CD14-positive monocyte (primary cell): ENCODE measurements around the gene SLC9A9. TPM values are rescaled to one million over a fixed set of nuclear protein-coding genes. Genes with fewer than 3 reads are reported as not detected.
"Not testable (repeated sequence)": the region's sequence is repeated elsewhere in the genome, so short reads cannot be mapped to it uniquely, and the experiment has no call there.

Experiments
- DNase-seq, 3 donors: peaks; one replicate each; pipeline ENCODE4 v3.0.0-alpha.2; 2011 to 2022
- H2AFZ ChIP-seq: 2 replicates; pipeline ENCODE4 v1.6.0; 2012; ENCODE audit warnings: mild to moderate bottlenecking, low read depth, low read length, inconsistent platforms; ENCODE audit not compliant: insufficient read depth, poor library complexity, severe bottlenecking
- H3K27ac ChIP-seq, 2 donors: 1 replicate in 1 of 2; 2 replicates in 1 of 2; pipeline ENCODE4 v1.5.1; 2012 to 2013; ENCODE audit warnings: low read length in 2 of 2, control low read depth in 1 of 2, inconsistent platforms in 1 of 2, low read depth in 1 of 2, mild to moderate bottlenecking in 1 of 2
- H3K27me3 ChIP-seq, 2 donors: one replicate each; pipeline versions ENCODE4 v1.6.0 to v1.6.1; 2011 to 2013; ENCODE audit warnings: low read length in 2 of 2; ENCODE audit not compliant: control insufficient read depth in 2 of 2, insufficient read depth in 2 of 2
- H3K36me3 ChIP-seq, 2 donors: replicated peaks in 1 of 2; 1 replicate in 1 of 2; 2 replicates in 1 of 2; pipeline versions ENCODE4 v1.5.1 to v1.6.1; 2012 to 2013; ENCODE audit warnings: low read length in 2 of 2, control low read depth in 1 of 2, inconsistent platforms in 1 of 2, mild to moderate bottlenecking in 1 of 2; ENCODE audit not compliant: insufficient read depth in 2 of 2, control insufficient read depth in 1 of 2
- H3K4me1 ChIP-seq, 2 donors: 1 replicate in 1 of 2; 2 replicates in 1 of 2; pipeline versions ENCODE4 v1.5.1 to v1.6.1; 2012 to 2013; ENCODE audit warnings: low read length in 2 of 2, control low read depth in 1 of 2, inconsistent platforms in 1 of 2, mild to moderate bottlenecking in 1 of 2, moderate library complexity in 1 of 2; ENCODE audit not compliant: insufficient read depth in 2 of 2, control insufficient read depth in 1 of 2
- H3K4me2 ChIP-seq: replicated peaks from 2 replicates; pipeline ENCODE3; 2012; ENCODE audit warnings: low read length, moderate library complexity, mild to moderate bottlenecking; ENCODE audit not compliant: poor library complexity, severe bottlenecking; ENCODE audit errors: extremely low read depth
- H3K4me3 ChIP-seq, 3 experiments: fragments of 200-600 bp in 1 of 3; sonication (generic) in 1 of 3; replicated peaks in 1 of 3; 1 replicate in 2 of 3; 2 replicates in 1 of 3; pipeline ENCODE4 v1.5.1; 2011 to 2013; ENCODE audit warnings: low read length in 3 of 3, mild to moderate bottlenecking in 3 of 3, control low read depth in 2 of 3, low read depth in 2 of 3, inconsistent platforms in 1 of 3, moderate library complexity in 1 of 3
- H3K79me2 ChIP-seq: 2 replicates; pipeline ENCODE4 v1.6.0; 2012; ENCODE audit warnings: mild to moderate bottlenecking, control low read depth, inconsistent platforms, low read length, moderate library complexity; ENCODE audit not compliant: insufficient read depth
- H3K9ac ChIP-seq: 2 replicates; pipeline ENCODE4 v1.6.0; 2017; ENCODE audit warnings: low read length, mild to moderate bottlenecking; ENCODE audit not compliant: insufficient read depth, poor library complexity, severe bottlenecking
- H3K9me3 ChIP-seq, 2 donors: replicated peaks in 1 of 2; 1 replicate in 1 of 2; 2 replicates in 1 of 2; pipeline versions ENCODE4 v1.5.1 to v1.6.1; 2012 to 2013; ENCODE audit warnings: low read length in 2 of 2, control low read depth in 1 of 2; ENCODE audit not compliant: control insufficient read depth in 1 of 2, insufficient read depth in 1 of 2
- H4K20me1 ChIP-seq: 2 replicates; pipeline ENCODE4 v1.6.0; 2012; ENCODE audit warnings: mild to moderate bottlenecking, low read length, control low read depth, moderate library complexity; ENCODE audit not compliant: insufficient read depth
- H3K27ac Mint-ChIP-seq, 7 donors: one replicate each; pipeline ENCODE4 v1.8.0; 2020; ENCODE audit warnings: mild to moderate bottlenecking in 7 of 7, mixed read lengths in 7 of 7, moderate library complexity in 6 of 7, inconsistent platforms in 2 of 7
- H3K27me3 Mint-ChIP-seq, 3 donors: one replicate each; pipeline ENCODE4 v1.8.0; 2021 to 2022; ENCODE audit warnings: low read depth in 3 of 3, mild to moderate bottlenecking in 3 of 3, mixed read lengths in 3 of 3, moderate library complexity in 3 of 3, inconsistent platforms in 1 of 3
- H3K36me3 Mint-ChIP-seq, 2 donors: one replicate each; pipeline ENCODE4 v1.8.0; 2020; ENCODE audit warnings: mixed read lengths in 2 of 2, inconsistent platforms in 1 of 2, mild to moderate bottlenecking in 1 of 2
- H3K4me1 Mint-ChIP-seq: one replicate; pipeline ENCODE4 v1.8.0; 2020; ENCODE audit warnings: mild to moderate bottlenecking, mixed read lengths
- H3K4me3 Mint-ChIP-seq, 2 donors: one replicate each; pipeline ENCODE4 v1.8.0; 2020; ENCODE audit warnings: mild to moderate bottlenecking in 2 of 2, mixed read lengths in 2 of 2, moderate library complexity in 1 of 2
- H3K9me3 Mint-ChIP-seq, 7 donors: one replicate each; pipeline ENCODE4 v1.8.0; 2020 to 2022; ENCODE audit warnings: mixed read lengths in 7 of 7, mild to moderate bottlenecking in 6 of 7, moderate library complexity in 6 of 7, inconsistent platforms in 2 of 7
- WGBS: methylation state at CpG from one replicate; pipeline ENCODE4 v1.1.5; 2013; ENCODE audit warnings: missing lambda C conversion rate; ENCODE audit not compliant: insufficient coverage; 5-methylcytosine and 5-hydroxymethylcytosine counted together
- intact Hi-C, 2 donors: fragments of 100-400 bp; cut with micrococcal nuclease; formaldehyde crosslinking; loops; one replicate each; pipeline versions ENCODE4 v1.15.0 to v1.15.1; 2023
- polyA plus RNA-seq, 3 donors: library from polyadenylated mRNA; depleted of rRNA in 1 of 3; unstranded in 2 of 3; stranded (reverse) in 1 of 3; fragments of 300-500 nt in 2 of 3; fragments of >200 nt in 1 of 3; fragmentation: Illumina TruSeq in 2 of 3; gene quantifications; 1 replicate in 2 of 3; 2 replicates in 1 of 3; pipeline ENCODE4 v1.2.3, GENCODE V29; 2012 to 2021
- TF ChIP-seq, protein P1 (sequence below): fragments of 200-600 bp; IDR thresholded peaks from one replicate; pipeline ENCODE4 v1.8.0; 2022; ENCODE audit warnings: antibody characterized with exemption, mild to moderate bottlenecking

Gene SLC9A9
- polyA plus RNA-seq, 3 donors = 14.1 to 32.8 (median 27.0) TPM

- H3K9ac ChIP-seq = no peak overlapping the region
- no CpG with 5 or more reads among the region's 2 CpGs for WGBS
- no peaks in the 10 kb centered on the region for H3K79me2 ChIP-seq
- H3K4me3 ChIP-seq = no peak overlapping the region
- TF ChIP-seq, protein P1, sequence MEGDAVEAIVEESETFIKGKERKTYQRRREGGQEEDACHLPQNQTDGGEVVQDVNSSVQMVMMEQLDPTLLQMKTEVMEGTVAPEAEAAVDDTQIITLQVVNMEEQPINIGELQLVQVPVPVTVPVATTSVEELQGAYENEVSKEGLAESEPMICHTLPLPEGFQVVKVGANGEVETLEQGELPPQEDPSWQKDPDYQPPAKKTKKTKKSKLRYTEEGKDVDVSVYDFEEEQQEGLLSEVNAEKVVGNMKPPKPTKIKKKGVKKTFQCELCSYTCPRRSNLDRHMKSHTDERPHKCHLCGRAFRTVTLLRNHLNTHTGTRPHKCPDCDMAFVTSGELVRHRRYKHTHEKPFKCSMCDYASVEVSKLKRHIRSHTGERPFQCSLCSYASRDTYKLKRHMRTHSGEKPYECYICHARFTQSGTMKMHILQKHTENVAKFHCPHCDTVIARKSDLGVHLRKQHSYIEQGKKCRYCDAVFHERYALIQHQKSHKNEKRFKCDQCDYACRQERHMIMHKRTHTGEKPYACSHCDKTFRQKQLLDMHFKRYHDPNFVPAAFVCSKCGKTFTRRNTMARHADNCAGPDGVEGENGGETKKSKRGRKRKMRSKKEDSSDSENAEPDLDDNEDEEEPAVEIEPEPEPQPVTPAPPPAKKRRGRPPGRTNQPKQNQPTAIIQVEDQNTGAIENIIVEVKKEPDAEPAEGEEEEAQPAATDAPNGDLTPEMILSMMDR = no peak
- Mint-ChIP-seq H3K4me1 (peaks cover 6% of the 10 kb centered on the region), H3K27ac (no peak overlapping the region), H3K9me3 (peaks cover 0 to 4% (median 0%) of the 10 kb centered on the region in 7 donors), H3K4me3 (no peak overlapping the region), H3K36me3 (peaks cover 8 to 11% of the 10 kb centered on the region in 2 donors), H3K27me3 (no peaks in the 10 kb centered on the region)
- H2AFZ ChIP-seq = no peak overlapping the region
- H3K27ac ChIP-seq = no peak overlapping the region
- H3K4me2 ChIP-seq = no peak overlapping the region
- no peaks in the 10 kb centered on the region for H3K36me3 ChIP-seq
- H4K20me1 ChIP-seq = no peaks in the 10 kb centered on the region
- intact Hi-C loops = no loop called here
- H3K9me3 ChIP-seq = no peaks in the 10 kb centered on the region
- no peak for DNase-seq
- H3K27me3 ChIP-seq = no peaks in the 10 kb centered on the region
- H3K4me1 ChIP-seq = peaks cover 2 to 4% of the 10 kb centered on the region in 2 donors
These were observed 326.5 kb downstream of the SLC9A9 start for GRCh38 chr3:143521803-143522202.

- H2AFZ ChIP-seq, H3K9me3 Mint-ChIP-seq, H3K27me3 ChIP-seq, H3K4me3 ChIP-seq, H4K20me1 ChIP-seq, H3K4me1 ChIP-seq, intact Hi-C loops, H3K27me3 Mint-ChIP-seq, H3K9ac ChIP-seq, H3K79me2 ChIP-seq, H3K27ac Mint-ChIP-seq, H3K27ac ChIP-seq, H3K4me2 ChIP-seq, H3K4me1 Mint-ChIP-seq, H3K4me3 Mint-ChIP-seq, H3K36me3 ChIP-seq, H3K9me3 ChIP-seq, DNase-seq: not testable (repeated sequence)
- whole genome bisulfite sequencing = 98% methylated on average over 7 of the region's 8 CpGs
- H3K36me3 Mint-ChIP-seq = peaks cover 7 to 11% of the 10 kb centered on the region in 2 donors
These were observed 331.1 kb downstream of the SLC9A9 start for GRCh38 chr3:143517131-143517530.
